ENCODE measurements around the gene DIP2C. TPM values are rescaled to one million over a fixed set of nuclear protein-coding genes. Genes with fewer than 3 reads are reported as not detected.

DIP2C gene
- total RNA-seq, 4 donors from 2014 or later = 8.4 to 22.7 (median 16.8) TPM

- Histone ChIP-seq H3K4me3 (no peak overlapping the region), H3K9me3 (no peaks in the 10 kb centered on the region), H3K36me3 (peaks cover 0 to 59% (median 0%) of the 10 kb centered on the region in 3 donors), H3K27me3 (no peaks in the 10 kb centered on the region), H3K4me1 (no peaks in the 10 kb centered on the region), H3K27ac (no peak overlapping the region)
- TF ChIP-seq CTCF (IDR thresholded peaks at IDR 0.05) (no peak), POLR2A (IDR thresholded peaks at IDR 0.05) (no peak)
- no peak for DNase-seq
These were observed 328.0 kb downstream of the DIP2C start for GRCh38 chr10:361203-362081.

GRCh38 chr10:360653-361052, 328.8 kb downstream of the DIP2C start:
- H3K27ac ChIP-seq = no peak overlapping the region
- no peak for TF ChIP-seq POLR2A (IDR thresholded peaks at IDR 0.05)
- no peak for TF ChIP-seq CTCF (IDR thresholded peaks at IDR 0.05)
- no peaks in the 10 kb centered on the region for H3K27me3 ChIP-seq
- peaks cover 0 to 56% (median 0%) of the 10 kb centered on the region in 3 donors for H3K36me3 ChIP-seq
- no peak overlapping the region for H3K4me3 ChIP-seq
- H3K9me3 ChIP-seq = no peaks in the 10 kb centered on the region
- DNase-seq = no peak
- H3K4me1 ChIP-seq = no peaks in the 10 kb centered on the region

DNA sequence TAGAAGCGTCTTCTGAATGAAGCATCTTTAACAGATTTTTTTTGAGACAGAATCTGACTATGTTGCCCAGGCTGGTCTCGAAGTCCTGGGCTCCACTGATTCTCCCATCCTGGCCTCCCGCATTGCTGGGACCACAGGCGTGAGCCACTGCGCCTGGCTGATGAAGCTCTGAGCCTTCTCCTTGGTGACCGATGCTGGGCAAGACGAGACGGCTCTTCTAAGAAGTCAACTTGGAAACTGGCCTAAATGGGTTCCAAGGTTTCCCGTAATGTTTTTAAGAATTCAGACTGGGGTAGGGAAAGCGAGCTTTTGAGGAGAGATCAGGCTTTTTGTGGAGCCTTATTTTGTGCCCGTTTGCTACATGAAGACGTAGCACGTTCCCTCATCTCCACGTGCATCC, 329.7 kb downstream of the DIP2C start:
- DNase-seq = no peak
- no peak overlapping the region for H3K27ac ChIP-seq
- H3K4me1 ChIP-seq = no peaks in the 10 kb centered on the region
- no peaks in the 10 kb centered on the region for H3K27me3 ChIP-seq
- TF ChIP-seq POLR2A (IDR thresholded peaks at IDR 0.05) (no peak), CTCF (IDR thresholded peaks at IDR 0.05) (no peak)
- peaks cover 0 to 54% (median 0%) of the 10 kb centered on the region in 3 donors for H3K36me3 ChIP-seq
- no peak overlapping the region for H3K4me3 ChIP-seq
- no peaks in the 10 kb centered on the region for H3K9me3 ChIP-seq

DNA sequence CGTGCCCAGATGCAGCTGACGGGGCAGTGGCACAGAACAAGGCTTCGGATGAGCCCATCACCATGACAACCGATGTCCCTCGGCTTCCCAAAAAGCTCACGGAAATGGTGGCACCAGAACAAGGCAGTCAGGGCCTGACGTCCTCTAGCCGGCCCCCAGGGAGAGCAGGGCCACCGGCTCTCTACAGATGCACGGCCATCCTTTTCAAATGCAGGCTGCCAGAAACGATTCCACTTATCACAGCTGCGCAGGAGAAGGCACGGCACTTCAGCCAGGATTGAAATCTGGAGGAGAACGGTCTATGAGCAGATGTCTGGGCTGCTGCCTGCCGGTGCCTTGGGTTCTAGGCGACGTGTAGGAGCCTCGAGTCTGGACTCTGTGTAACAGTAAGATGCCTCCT, 330.4 kb downstream of the DIP2C start:
- Histone ChIP-seq H3K27ac (no peak overlapping the region), H3K4me3 (no peak overlapping the region), H3K4me1 (no peaks in the 10 kb centered on the region), H3K9me3 (no peaks in the 10 kb centered on the region), H3K27me3 (no peaks in the 10 kb centered on the region), H3K36me3 (peaks cover 0 to 54% (median 0%) of the 10 kb centered on the region in 3 donors)
- no peak for DNase-seq
- no peak for TF ChIP-seq POLR2A (IDR thresholded peaks at IDR 0.05)

DNA sequence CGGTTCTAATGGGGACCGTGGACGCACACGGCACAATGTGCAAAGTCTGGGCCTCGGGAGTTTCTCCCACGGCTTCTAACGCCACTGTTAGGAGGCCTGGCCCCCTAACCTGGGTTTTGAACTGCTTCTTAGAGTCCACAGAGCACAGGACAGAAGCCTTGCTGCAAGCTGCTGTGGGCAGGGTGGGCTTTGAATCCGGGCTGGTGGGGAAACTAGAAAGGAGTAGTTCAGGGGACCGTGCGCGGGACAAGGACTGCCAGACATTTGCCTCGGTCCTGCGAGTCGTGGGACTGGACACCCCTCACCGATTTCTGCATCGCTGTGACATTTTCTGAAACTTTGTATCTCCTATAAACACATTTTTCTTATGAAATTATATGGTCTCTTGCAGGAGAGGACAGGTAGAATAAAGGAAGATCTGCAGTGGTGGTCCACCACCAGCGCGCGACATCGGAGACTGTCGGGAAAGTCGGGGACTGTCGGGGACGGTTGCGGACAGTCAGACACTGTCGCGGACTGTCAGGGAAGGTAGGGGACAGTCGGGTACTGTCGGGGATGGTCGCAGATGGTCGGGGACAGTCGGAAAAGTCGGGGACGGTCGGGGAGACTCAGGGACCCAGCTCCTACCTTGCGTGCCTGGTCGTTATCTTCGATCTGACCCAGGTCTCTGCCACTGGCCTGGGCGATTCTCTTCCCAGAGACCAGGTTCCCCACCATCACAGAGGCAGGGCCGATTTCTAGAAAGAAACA, 332.1 kb downstream of the DIP2C start:
- Histone ChIP-seq H3K27ac (no peak overlapping the region), H3K27me3 (no peaks in the 10 kb centered on the region), H3K4me1 (no peaks in the 10 kb centered on the region), H3K9me3 (no peaks in the 10 kb centered on the region), H3K4me3 (no peak overlapping the region), H3K36me3 (peaks cover 0 to 44% (median 0%) of the 10 kb centered on the region in 3 donors)
- DNase-seq = no peak
- TF ChIP-seq CTCF (IDR thresholded peaks at IDR 0.05) (no peak), POLR2A (IDR thresholded peaks at IDR 0.05) (no peak)

- TF ChIP-seq POLR2A (IDR thresholded peaks at IDR 0.05) (no peak), CTCF (IDR thresholded peaks at IDR 0.05) (no peak)
- Histone ChIP-seq H3K4me3 (no peak overlapping the region), H3K4me1 (no peaks in the 10 kb centered on the region), H3K27ac (no peak overlapping the region), H3K36me3 (peaks cover 0 to 41% (median 0%) of the 10 kb centered on the region in 3 donors), H3K27me3 (no peaks in the 10 kb centered on the region), H3K9me3 (no peaks in the 10 kb centered on the region)
- DNase-seq = no peak
These were observed 333.0 kb downstream of the DIP2C start for GRCh38 chr10:356452-356851.
